Hypothalamus (tissue), 51 donors: ENCODE measurements around the gene RICTOR.
A peak's percentile ranks its signal among the peaks of the same experiment; 100 is the strongest.
"Not testable (repeated sequence)": the region's sequence is repeated elsewhere in the genome, so short reads cannot be mapped to it uniquely, and the experiment has no call there.

ENCODE experiments used
- DNase-seq, 51 donors: peaks; one replicate each; lab custom pipeline; 2025; lab: John Stamatoyannopoulos, UW

RICTOR gene

DNA sequence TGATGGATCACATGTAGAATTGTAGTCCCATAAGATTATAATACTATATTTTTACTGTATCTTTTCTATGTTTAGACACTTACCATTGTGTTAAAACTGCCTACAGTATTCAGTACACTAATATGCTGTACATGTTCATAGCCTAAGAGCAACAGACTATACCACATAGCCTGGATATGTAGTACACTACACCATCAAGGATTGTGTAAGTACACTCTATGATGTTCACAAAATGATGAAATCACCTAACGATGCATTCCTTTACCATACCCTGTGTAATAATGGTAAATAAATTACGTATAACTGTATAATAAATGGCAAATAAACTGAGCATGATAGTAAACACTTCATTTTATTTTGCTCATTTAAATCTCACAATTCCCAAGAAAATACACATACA is 60.3 kb downstream of the RICTOR start:
- no peak for DNase-seq

DNA sequence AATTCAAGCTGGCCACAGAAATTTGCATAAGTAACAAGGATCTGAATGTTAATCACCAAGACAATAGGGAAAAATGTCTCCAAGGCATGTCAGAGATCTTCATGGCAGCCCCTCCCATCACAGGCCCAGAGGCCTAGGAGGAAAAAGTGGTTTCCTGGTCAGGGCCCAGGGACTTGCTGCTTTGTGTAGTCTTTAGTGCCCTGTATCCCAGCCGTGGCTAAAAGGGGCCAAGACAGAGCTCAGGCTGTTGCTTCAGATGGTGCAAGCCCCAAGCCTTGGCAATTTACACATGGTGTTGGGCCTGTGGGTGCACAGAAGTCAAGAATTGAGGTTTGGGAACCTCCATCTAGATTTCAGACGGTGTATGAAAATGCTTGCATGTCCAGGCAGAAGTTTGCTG is 63.2 kb downstream of the RICTOR start:
- not testable (repeated sequence) for DNase-seq

DNA sequence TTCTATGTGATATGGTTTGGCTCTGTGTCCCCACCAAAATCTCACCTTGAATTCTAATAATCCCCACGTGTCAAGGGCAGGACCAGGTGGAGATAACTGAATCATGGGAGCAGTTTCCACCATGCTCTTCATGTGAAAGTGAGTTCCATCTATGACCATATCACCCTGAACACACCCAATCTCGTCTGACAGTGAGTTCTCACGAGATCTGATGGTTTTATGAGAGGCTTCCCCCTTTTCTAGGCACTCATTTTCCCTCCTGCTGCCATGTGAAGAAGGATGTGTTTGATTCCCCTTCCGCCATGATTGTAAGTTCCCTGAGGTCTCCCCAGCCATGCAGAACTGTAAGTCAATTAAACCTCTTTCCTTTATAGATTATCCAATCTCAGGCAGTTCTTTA is 64.2 kb downstream of the RICTOR start:
- DNase-seq: no peak

DNA sequence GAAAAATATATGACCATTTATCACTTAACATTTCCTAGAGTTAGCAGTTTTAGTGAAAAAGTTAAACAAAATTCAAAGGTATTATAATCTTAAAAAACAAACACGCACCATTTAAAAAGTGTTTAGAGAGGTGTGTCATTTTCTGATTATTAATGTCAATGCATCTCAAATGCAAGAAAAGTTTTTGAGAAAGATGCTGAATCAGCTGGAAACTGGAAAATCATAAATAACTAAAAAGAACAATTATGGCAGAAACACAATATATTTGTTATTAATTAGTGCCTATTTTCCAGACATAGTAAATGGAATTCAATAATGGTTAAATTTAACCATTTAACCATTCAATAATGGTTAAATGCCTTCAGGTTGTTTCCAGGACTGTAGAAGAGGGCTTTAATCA is 64.9 kb downstream of the RICTOR start:
- DNase-seq: no peak

DNA sequence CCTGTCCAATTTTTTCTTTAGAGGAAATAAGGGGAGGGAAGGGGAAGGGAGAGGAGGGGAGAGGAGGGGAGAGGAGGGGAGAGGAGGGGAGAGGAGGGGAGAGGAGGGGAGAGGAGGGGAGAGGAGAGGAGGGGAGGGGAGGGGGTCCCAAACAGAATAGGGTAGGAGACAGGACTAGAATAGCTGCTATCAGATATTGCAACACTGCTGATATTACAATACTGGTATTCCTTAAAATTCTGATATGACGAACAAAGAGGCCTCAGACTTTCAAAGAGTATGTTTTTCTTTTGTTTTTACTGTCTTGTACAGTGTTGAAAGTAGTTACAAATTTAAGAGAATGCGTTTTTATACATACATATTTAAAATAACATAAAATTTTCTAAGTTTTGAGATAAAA is 67.5 kb downstream of the RICTOR start:
- DNase-seq: no peak

DNA sequence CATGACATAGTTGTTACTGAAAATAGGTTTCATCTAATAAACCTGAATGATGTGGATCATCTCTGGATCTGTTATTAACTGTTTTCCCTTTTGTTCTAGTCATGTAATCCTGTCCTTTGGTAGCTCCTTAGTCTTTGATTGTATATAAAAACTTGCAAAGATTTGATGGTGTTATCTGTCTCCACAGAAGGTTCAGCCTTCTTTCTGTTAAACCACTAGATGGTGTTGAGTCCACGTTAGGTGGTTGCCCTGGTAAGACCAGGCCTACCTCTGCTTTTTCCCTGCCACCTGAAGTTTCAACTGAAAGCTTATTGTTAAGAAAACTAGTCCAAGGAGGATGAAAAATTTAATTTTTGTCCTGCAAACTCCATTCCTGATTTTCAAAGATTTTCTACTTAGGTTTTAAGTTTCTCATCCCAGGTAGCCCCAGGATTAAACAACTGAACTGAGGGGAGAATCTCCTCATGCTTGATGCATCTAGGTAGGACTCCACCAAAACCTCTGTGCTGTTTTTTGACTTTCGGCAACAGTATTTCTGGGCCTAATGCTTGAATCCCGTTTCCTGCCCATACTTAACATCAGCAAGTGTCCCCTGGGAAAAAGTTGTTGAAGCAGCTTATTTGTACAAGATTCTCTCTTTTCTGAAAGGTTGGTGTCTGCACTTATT is 68.5 kb downstream of the RICTOR start:
- no peak for DNase-seq

DNA sequence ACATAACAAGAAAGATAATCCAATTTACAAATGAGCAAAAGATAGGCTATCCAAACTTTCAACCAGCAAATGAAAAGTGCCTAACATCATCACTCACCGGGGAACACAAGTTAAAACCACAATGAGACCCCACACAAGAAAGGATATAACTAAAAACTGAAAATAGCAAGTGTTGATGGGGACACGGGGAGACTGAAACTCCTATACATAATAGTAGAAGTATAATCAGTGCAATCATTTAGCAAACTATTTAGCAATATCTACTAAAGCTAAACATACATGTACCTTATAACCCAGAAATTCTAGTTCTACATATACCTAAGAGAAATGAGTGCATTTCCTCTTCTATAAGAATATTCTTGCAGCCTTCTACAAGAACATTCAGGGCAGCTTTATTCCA is 72.5 kb downstream of the RICTOR start:
- DNase-seq: no peak

DNA sequence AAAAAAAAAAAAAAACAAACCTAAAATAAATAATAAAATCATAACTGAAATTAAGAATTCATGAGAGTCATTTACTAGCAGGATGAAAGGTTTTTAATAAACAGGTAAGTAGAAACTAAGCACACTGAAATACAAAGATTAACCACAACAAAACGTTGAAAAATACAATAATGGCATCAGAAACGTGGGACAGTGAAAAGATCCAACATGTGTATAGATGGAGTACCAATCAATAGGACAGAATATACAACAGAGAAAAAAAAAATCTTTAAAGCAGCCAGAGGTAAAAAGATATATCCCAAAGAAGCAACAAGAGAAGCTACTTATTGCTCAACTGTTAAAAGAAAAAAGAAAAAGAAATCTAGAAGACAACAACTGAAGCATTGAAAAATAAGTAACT is 75.2 kb downstream of the RICTOR start:
- DNase-seq: no peak

DNA sequence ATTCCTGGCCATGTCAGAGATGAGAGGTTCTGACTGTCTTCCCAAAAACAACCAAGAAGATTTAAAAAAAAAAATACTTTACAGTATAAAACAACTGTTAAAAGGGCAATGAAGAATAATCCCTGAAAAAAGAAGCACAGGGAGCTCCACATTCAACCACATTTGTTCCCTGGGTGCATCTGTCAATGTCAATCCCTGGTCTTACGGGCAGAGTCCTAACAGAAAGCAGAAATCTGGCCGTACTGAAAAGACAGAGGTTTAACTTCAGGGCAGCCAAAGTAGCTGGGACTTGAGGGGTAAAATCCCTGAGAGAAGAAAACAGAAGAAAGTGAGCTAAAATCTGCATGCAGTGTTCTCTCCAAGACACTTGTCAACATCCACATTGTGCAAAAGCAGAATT is 76.6 kb downstream of the RICTOR start:
- DNase-seq: peak in 1 of 51 donors; percentile 5

DNA sequence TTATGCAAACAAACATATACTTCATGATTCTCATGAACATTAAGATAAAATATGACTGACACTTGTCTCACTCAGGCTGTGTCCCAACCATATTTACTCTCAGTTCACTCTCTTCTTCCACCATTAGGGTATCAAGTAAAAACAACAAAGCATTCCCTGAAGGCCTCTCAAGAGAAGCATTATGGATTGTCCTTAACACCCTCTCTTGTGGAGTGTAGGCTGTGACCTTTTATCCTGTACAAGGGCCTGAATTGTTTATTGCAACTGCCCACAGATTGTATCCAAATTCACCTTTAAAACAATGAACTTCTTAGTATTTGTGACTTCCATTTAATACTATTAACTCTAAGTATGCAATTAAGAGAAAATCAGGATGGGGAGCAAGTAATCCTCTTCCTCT is 78.1 kb downstream of the RICTOR start:
- DNase-seq: no peak

DNA sequence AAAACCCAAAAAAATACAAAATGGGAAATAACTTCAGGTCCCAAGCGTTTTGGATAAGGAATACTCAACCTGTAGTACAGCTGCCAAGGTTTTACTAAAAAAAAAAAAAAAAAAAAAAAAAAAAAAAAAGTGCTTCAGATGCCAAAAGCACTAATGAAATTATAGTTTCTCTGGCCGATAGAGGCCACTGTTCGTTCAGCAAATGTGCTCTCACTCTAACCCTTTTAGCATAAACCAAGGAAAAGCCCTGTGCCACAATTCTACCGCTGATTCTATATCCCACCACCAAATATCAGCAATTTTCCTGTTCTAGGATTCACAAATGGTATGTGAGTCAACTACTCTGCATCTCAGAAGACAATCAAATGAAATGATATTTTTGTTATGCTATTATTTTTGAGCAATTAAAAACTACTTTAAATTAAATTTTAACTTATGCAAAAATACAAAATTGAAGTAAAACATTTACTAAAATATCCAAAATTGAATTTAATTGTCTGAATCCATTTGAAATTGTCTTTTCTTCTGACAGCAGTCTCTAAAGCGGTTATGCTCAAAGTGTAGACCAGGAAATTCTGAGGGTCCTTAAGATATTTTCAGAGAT is 79.8 kb downstream of the RICTOR start:
- DNase-seq: peak in 6 of 51 donors; percentile 1 to 31 (median 14)

DNA sequence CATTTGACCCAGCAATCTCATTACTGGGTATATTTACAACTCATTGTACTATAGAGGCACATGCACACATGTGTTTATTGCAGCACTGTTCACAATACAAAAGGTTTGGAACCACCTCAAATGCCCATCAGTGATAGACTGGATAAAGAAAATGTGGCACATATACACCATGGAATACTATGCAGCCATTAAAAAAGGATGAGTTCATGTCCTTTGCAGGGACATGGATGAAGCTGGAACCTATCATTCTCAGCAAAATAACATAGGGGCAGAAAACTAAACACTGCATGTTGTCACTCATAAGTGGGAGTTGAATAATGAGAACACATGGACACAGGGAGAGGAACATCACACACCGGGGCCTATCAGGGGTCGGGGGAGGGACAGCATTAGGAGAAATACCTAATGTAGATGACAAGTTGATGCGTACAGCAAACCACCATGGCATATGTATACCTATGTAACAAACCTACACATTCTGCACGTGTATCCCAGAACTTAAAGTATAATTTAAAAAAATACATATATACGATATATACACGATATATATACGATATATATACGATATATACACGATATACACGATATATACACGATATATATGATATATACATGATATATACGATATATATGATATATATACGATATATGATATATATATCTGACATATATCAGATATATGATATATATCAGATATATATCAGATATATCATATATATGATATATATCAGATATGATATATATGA is 84.1 kb downstream of the RICTOR start:
- DNase-seq: not testable (repeated sequence)

DNA sequence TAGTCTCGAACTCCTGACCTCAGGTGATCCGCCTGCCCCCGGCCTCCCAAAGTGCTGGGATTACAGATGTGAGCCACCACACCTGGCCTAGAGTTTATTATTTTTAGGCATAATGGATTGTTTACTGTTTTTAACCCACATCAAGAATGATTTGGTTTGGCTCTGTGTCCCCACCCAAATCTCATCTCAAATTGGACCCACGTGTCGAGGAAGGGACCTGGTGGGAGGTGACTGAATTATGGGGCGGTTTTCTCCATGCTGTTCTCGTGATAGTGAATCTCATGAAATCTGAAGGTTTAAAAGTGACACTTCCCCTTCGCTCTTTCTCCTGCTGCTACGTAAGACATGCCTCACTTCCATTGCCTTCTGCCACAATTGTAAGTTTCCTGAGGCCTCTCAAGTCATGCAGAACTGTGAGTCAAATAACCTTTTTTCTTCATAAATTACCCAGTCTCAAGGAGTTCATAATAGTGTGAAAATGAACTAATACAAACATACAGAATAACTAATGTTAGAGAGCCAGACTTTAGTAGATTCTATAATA is 88.2 kb downstream of the RICTOR start:
- no peak for DNase-seq

DNA sequence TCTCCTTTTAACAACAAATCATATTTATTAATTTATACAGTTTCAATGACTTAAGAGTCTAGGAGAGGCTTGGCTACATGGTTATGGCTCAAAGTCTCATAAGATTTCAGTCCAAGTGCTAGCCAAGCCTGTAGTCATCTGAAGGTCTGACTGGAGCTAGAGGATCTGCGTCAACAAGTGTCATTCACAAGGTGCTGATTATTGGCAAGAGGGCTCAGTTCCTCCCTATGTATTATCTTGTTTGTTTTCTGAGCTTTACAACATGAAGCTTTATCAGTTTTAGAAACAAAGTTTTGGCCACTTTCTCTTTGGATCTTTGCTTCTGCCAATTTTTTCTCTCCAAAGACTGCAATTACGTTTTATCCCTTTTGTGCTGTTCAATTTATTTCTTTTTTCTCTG is 94.7 kb downstream of the RICTOR start:
- DNase-seq: no peak

DNA sequence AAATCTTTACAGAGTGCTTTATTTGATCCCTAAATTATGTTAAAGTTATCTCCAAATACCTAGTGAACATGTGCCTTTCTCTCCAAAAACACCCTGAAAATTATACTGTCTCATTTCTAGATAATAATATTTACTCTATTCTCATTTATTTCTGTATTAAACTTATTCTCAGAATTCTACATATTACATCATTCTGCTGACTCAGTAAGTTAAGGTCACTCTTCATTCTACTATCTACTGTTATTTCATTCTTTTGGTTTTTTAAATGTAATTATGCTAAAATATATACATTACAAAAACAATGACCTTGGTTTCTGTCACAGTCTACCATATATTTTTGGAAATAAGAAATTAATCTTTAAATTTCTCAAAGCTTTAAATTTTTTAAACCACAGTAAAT is 96.2 kb downstream of the RICTOR start:
- DNase-seq: no peak

DNA sequence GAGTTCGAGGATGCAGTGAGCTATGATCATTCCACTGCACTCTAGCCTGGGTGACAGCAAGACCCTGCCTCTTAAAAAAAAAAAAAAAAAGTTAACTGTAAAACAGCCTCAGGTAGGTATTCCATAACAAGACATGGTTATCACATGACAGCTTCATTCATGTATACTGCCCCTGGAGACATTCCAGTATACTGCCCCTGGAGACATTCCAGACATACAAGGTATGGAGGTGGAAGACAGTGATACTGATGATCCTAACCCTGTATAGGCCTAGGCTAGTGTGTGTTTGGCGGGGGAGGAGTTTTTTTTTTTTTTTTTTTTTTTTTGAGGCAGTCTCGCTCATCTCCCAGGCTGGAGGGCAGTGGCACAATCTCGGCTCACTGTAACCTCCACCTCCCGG is 105.5 kb downstream of the RICTOR start:
- DNase-seq: no peak

DNA sequence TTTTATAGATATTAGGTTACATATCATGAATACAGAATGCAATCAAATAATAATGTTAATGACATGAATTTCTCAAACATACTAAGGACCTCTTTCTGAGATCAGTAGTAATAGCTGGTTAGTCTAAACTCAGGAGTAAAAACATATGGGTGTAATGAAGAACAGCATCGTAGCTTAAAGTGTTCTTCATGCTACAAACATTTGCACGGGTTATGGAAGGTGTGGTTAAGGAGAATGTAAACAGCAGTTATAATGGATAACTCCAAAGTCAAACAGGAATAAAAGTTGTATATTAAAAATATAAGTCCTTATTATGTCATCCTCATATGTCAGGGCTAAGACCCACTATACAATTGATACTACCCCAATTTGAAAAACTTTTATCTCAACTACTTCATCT is 112.5 kb downstream of the RICTOR start:
- DNase-seq: no peak

DNA sequence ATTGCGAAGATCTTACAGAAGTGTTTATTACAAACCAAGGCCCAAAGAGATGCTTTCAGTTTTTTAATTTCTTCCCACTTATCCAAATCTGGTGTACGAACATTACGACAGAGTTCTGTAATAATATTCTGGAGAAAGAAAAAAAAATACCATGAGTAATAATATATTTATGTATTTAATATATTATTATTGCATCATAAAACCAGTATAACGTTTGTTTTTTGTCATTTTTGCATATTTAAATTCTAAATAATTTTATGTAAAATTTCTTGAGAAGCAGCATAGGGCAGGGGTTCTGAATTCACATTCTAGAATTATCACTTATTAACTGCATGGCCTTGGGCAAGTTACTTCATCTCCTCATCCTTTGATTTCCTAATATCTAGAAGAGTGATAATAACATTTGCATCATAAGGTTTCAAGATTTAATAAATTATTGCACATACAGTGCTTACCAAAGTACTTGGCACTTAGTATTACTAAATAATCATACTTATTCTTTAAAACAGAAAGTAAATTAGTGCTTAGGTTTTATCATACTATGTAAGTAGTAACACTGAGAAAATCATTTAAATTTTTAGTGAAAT is 120.7 kb downstream of the RICTOR start:
- no peak for DNase-seq

DNA sequence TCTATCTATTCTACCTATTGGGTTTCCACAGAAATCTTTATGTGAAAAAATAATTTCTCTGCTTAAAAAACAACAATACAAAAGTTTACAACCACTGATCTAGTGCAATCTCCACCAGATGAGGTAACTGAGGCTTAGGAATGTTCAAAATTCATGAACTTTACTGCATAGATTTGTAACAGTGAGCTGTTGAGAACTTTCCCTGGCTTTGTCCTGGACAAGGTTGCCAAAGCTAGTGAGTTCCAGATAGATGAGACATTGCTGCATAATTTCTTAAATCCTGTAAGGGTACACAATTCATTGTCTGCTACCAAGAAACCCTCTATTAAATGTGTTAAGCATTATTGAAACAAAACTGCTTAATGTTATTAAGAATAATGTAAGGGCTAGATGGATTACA is 125.7 kb downstream of the RICTOR start:
- DNase-seq: no peak

DNA sequence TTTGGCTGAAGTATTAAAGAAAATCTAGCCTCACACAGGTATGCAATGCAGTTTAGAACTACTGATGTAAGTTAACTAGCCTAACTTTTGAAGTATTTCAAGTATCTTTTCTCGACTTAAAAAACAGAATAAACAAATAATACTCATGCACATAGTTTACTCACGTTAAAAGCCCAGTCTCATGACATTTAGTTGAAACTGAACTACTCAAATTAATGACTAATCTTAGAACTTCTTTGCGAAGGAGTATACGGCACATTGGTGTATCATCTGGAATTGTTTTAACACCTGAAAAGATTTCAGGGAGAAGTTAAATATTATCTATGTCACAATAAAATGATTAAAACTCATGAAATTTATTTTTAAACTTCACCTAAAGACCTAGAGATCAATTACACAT is 129.9 kb downstream of the RICTOR start:
- DNase-seq: no peak

DNA sequence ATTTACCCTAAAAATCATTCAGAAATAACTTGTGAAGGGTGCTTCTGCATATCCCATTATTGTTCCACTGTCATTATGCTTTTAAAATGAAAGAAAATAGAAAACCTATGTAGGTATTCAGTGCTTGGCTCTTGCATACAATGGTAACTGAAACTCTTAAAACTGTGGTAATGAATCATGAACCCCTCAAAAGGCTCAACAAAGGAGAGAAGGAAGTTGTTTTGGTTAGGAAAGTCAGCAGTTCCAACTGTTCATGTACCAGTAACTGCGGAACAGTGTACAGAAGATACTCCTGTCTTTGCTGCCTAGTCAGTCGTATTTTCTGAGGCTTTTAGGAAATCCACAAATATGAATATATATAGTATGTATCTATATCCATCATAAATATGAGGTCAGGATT is 132.3 kb downstream of the RICTOR start:
- DNase-seq: no peak
